ENCODE data around the gene HES2.

Gene HES2

DNA sequence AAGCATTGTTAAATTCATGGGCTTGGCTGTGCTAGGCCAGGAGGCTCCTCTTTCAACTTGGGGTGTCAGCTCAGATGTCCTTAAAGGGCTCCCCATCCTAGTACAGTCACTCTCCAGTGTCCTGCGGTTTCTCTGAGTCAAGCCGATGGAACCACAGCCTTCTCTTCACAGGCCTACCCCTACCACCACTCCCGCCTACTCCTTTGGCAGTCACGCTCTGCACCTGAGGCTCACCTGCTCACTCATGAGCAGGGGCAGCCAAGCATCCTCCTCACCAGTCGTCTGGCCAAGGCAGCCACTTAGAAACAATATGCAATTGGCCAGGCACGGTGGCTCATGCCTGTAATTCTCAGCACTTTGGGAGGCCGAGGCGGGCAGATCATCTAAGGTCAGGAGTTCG is 29.7 kb downstream of the HES2 start:
- in situ Hi-C loops (cut with HindIII; ENCODE audit: low pct_ligation_motif_present, low sequenced_read_pairs): no loop called here
- H3K4me3 ChIP-seq (ENCODE audit: low read depth, low read length): no peak overlapping the region
- no peak overlapping the region for H3K27ac ChIP-seq
- no peaks in the 10 kb centered on the region for H3K36me3 ChIP-seq (replicated peaks)
- no peak for DNase-seq
- no peaks in the 10 kb centered on the region for H3K27me3 ChIP-seq (replicated peaks)
- no peak for TF ChIP-seq CTCF (IDR thresholded peaks at IDR 0.05; ENCODE audit: low read depth, low read length, missing control alignments)

- Histone ChIP-seq H3K4me3 (ENCODE audit: low read depth, low read length) (no peak overlapping the region), H3K27ac (peak overlapping the region; percentile 58)
Observed at GRCh38 chr1:6386371-6386949, 33.3 kb downstream of the HES2 start.

GRCh38 chr1:6385488-6386191 is 34.1 kb downstream of the HES2 start:
- DNase-seq: peak; percentile 74
- Histone ChIP-seq H3K4me3 (ENCODE audit: low read depth, low read length) (peak overlapping the region; percentile 50), H3K27ac (peak overlapping the region; percentile 58), H3K36me3 (replicated peaks) (no peaks in the 10 kb centered on the region), H3K27me3 (replicated peaks) (no peaks in the 10 kb centered on the region)
- in situ Hi-C loops (cut with HindIII; ENCODE audit: low pct_ligation_motif_present, low sequenced_read_pairs): no loop called here
- no peak for TF ChIP-seq CTCF (IDR thresholded peaks at IDR 0.05; ENCODE audit: low read depth, low read length, missing control alignments)

More at GRCh38 chr1:6386371-6386949, 33.3 kb downstream of the HES2 start:
- TF ChIP-seq CTCF (IDR thresholded peaks at IDR 0.05; ENCODE audit: low read depth, low read length, missing control alignments): no peak
- no peaks in the 10 kb centered on the region for H3K27me3 ChIP-seq (replicated peaks)
- DNase-seq: no peak
- no peaks in the 10 kb centered on the region for H3K36me3 ChIP-seq (replicated peaks)
- in situ Hi-C loops (cut with HindIII; ENCODE audit: low pct_ligation_motif_present, low sequenced_read_pairs): no loop called here

DNA sequence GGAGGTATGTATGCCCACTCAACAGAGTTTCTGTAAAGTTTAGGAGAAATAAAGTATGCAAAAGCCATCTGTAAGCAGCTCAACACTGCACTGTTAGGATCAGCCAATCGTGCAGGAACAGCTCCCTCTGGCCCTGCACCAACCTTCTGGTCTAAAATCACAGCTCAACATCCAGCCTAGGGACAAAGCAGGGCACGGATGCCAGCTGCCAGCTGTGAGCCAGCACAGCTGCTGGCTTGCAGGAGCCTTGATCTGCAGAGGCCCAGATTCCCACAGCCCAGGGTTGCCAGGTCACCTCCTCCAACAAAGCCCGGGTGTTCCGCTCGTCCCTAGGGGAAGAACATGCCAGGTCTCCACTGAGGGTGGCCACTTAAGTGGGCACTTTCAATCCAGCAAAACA is 34.8 kb downstream of the HES2 start:
- Histone ChIP-seq H3K36me3 (replicated peaks) (no peaks in the 10 kb centered on the region), H3K27me3 (replicated peaks) (no peaks in the 10 kb centered on the region), H3K4me3 (ENCODE audit: low read depth, low read length) (peak overlapping the region; percentile 50), H3K27ac (no peak overlapping the region)
- TF ChIP-seq CTCF (IDR thresholded peaks at IDR 0.05; ENCODE audit: low read depth, low read length, missing control alignments): no peak
- in situ Hi-C loops (cut with HindIII; ENCODE audit: low pct_ligation_motif_present, low sequenced_read_pairs): no loop called here
- DNase-seq: no peak

DNA sequence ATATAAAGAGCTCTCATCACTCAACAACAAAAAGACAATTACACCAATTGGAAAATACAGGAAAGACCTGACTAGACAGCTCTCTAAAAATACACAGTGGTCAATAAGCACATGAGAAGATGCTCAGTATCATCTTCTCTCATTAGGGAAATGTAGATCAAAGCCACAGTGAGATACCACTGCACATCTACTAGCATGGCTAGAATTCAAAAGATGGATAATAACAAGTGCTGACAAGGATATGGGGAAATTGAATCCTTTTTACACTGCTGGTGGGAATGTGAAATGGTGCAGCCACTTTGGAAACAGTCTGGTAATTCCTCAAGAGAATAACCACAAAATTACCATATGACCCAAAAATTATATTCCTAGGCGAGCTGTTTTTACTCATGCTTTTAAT is 35.6 kb downstream of the HES2 start:
- DNase-seq: no peak
- TF ChIP-seq CTCF (IDR thresholded peaks at IDR 0.05; ENCODE audit: low read depth, low read length, missing control alignments): no peak
- no peaks in the 10 kb centered on the region for H3K27me3 ChIP-seq (replicated peaks)
- no peak overlapping the region for H3K4me3 ChIP-seq (ENCODE audit: low read depth, low read length)
- H3K27ac ChIP-seq: no peak overlapping the region
- in situ Hi-C loops (cut with HindIII; ENCODE audit: low pct_ligation_motif_present, low sequenced_read_pairs): no loop called here
- no peaks in the 10 kb centered on the region for H3K36me3 ChIP-seq (replicated peaks)
